NCI-H2171 treated with DMSO at 0.1 percent for 48 hours (cell line): ENCODE measurements around the gene FOXP1.
A peak's percentile ranks its signal among the peaks of the same experiment; 100 is the strongest.
"Not testable (repeated sequence)": the region's sequence is repeated elsewhere in the genome, so short reads cannot be mapped to it uniquely, and the experiment has no call there.

Experiments
- DNase-seq: peaks from one replicate; lab custom pipeline; 2025; lab: John Stamatoyannopoulos, UW

The FOXP1 gene

DNA sequence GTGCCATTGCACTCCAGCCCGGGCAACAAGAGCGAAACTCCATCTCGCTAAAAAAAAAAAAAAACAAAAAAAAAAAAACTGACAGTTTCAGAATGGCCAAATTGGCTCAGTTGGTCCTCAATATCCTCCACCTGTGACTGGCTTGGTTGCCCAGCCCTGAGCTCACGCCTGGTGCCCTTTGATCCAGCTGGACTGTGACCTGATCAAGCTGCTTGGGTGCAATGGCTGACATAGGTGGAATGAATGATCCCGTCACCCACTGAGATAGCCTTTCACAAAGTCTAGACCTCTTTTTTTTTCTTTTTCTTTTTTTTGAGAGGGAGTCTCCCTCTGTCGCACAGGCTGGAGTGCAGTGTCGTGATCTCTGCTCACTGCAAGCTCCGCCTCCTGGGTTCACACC lies 254.6 kb downstream of the FOXP1 start:
- no peak for DNase-seq

GRCh38 chr3:71327936-71328335 lies 255.6 kb downstream of the FOXP1 start:
- DNase-seq: no peak

DNA sequence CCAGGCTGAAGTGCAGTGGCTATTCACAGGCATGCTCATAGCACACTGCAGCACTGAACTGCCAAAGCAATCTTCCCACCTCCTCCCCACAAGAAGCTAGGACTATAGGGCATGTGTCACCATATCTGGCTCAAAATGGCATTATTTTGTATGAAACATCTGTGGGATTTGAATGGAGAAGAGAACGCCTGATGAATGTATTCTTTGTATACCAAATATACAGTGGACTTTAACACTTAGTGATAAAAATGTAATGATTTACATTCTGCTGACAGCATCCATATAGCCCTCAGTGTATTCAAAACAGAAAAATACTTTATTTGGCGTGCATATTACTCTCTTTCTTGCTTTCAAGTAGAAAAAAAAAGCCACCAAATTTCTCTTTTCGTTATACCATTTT lies 257.8 kb downstream of the FOXP1 start:
- DNase-seq: no peak

GRCh38 chr3:71324224-71324623 lies 259.3 kb downstream of the FOXP1 start:
- not testable (repeated sequence) for DNase-seq

- DNase-seq: no peak
These were observed 260.0 kb downstream of the FOXP1 start for GRCh38 chr3:71323558-71323957.

- DNase-seq: no peak
These were observed 261.4 kb downstream of the FOXP1 start for GRCh38 chr3:71322154-71322553.

- no peak for DNase-seq
These were observed 263.8 kb downstream of the FOXP1 start for GRCh38 chr3:71319771-71320170.

- DNase-seq: no peak
These were observed 265.1 kb downstream of the FOXP1 start for GRCh38 chr3:71318458-71318827.

DNA sequence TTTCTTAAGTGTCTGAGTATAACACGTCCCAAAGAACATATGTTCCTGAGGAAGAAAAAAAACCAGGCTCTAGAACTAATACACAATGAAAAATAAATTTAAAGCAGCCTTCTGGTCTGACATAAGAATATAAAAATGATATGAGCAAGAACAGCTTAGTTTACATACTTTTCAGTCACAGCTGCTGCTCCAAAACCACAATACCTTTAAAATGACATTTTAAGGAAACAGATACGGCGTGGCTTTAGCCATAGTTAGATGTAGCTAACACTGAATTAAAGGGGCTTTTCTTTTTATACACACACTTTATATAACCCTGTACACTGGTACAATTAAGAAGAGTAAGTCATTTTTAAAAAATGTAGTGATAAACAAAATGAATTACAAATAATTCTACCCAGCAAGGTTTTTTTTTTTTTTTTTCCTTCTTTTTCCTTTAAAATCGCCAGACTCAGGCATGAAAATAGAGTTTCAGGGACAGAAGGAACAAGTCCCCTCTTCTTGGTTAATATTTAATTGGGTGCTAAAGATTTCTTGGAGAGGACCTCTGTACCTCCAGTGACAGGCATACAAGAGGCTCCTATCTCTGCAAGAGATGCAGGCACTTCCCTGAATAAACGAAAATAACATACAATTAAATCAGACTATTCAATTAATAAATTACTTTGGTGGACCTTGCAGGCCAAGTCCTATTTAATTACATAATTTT lies 265.6 kb downstream of the FOXP1 start:
- peak; percentile 57 for DNase-seq

DNA sequence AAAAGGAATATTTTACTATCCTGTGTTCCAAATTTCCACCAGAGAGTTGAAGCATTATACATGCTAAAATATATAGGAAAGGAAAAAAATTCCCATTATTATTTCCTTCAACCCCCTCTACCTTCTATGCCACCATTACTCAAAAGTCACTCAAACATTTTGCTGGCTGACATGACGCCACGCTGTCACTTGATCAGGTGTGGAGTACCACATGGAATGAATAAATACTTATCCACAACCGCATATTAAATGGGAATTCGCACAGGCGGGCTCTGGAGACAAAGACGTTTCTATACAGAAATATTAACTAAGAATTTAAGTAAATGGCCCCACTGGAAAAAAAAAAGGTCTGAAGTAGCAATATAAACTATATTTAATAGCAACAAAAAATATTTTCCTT lies 266.4 kb downstream of the FOXP1 start:
- DNase-seq: no peak

GRCh38 chr3:71316066-71316777 lies 267.3 kb downstream of the FOXP1 start:
- DNase-seq: no peak

- DNase-seq: no peak
These were observed 268.1 kb downstream of the FOXP1 start for GRCh38 chr3:71315431-71315830.

DNA sequence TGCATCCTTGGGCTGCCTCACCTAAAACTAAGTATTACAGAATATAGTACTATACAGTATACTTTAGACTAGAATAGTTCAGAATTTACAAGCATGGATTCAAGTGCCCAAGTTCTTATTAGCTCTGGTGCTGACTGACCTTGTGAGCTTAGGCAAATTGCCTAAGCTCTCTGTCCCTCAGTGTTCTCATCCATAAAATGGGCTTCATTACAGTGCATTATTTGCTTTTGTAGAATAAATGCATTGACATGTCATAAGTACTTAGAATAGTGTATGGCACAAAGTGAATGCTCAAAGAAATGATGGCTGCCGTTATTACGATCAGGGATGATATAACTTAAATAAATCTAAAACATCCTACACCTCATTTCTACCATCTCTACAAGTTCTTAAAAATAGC lies 269.7 kb downstream of the FOXP1 start:
- no peak for DNase-seq

- DNase-seq: no peak
These were observed 271.1 kb downstream of the FOXP1 start for GRCh38 chr3:71312461-71312860.

DNA sequence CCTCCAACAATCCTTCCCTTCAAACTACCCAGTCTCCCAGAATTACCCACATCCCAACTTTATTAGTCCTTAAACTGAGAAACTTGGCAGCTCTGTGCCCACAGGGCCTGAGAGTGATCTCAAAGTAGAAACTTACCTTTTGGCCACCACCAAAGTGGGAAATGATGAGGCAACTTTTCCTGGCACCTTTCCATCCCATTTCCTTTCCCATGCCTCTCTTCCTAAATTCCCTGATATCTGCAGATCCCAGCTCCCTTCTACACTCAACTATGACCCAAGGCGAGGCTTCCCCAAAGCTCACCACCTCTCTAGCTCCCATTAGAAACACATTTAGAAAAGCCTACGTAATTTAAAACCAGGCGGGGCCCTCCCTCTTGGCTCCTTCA lies 271.9 kb downstream of the FOXP1 start:
- no peak for DNase-seq

- DNase-seq: no peak
These were observed 272.4 kb downstream of the FOXP1 start for GRCh38 chr3:71310980-71311660.

DNA sequence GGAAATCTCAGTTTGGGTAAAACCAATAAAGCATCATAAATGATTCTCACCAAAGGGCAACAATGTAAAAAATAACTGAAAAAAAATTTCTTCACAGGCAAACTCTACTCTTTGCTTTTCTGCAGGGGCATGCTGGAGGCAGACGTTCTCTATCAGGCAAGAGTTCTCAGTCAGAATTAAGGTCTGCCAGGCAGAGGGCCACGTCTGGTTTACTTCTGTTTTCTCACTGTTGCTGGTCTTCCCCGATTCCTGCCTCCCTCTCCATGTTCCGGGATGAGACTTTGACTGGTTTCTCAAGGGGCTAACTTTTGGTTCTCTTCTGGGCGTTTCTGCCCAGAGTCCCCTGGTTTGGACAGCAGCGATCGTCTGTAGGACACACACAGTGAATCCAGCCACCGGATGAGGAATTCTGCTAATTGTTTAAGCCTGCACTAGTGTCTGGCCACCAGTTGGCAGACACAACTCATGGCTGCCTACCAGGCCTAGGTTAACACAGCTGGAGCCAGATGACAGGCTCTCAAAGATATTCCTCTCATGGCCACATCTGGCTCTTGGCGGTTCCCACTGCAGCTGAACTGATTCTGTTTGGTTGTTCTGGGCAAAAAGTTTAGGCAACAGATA lies 273.1 kb downstream of the FOXP1 start:
- no peak for DNase-seq

- DNase-seq: no peak
These were observed 273.6 kb downstream of the FOXP1 start for GRCh38 chr3:71309886-71310285.

DNA sequence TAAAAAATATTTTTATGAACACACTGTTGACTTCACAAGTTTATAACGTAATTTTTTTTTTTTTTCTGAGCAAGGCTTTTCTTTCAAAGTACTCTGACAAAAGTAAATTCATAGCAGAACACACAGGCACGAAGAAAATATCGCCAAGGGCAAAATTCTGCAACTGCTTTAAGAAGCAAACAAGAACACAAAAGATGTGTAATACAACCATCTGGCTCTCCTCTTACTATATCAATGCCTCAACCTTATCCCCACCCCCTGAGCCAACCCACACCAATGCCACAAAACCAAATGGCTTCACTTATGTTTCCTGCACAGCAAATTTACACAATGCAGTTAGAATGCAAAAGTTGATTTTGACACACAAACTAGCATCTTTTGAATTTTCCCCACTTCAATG lies 274.2 kb downstream of the FOXP1 start:
- peak; percentile 36 for DNase-seq

DNA sequence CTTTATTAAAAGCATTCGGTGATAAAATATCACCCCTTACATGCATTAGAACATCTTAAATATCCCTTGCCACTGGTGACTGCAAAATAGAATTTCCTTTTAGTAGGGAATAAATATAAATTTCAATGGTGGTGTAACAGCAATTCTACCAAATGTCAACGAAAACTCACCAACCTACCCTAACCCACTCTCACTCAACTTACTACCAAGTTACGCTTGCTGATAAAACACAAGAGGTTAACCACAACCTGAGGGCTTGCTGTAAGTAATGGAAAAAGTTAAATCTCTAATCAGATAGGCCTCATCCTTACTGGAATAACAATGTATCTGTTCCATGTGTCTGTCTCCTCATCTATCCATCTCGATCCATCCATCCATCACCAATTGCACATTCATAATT lies 274.7 kb downstream of the FOXP1 start:
- DNase-seq: no peak

DNA sequence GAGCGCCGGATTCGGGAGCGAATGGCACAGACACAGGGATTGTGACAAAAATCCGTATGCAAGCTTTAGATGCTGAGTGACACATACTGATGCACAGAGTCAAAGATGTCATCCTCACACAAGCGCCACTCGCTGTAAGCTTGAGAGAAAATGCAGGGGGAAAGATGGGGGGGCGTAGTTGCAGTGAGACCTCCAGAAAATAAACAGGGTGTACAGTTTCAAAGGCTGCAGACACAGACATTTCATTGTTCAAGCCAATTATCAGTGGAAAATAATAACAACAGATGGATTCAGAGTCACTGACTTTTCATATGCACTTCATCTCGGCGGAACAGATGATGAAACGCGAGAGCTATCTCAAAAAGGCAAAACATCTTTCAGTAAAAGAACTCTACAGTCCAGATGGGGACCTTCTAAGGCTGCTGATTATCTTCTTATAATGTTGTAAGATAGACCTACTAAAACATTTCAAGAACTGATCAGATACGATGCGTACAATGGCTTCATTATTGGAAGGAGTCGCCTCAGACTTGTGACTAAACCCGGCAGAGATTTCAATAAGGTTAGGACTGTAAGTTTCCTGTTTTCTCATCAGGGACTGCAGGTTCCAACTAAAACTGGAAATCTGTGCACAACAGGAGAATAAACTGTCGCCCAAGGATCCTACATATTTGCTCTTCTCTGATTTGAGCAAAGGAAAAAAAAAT lies 275.4 kb downstream of the FOXP1 start:
- peak; percentile 90 for DNase-seq
